Osteoblast (primary cell): ENCODE results near the gene CP. TPM values are rescaled to one million over a fixed set of nuclear protein-coding genes. Genes with fewer than 3 reads are reported as not detected.

Source experiments
- DNase-seq: peaks from one replicate; pipeline ENCODE4 v3.0.0; 2011; ENCODE audit warnings: low spot score, mixed read lengths; ENCODE audit not compliant: insufficient read length; ENCODE audit errors: missing footprints
- H2AFZ ChIP-seq: 2 replicates; pipeline ENCODE4 v1.6.0; 2011; ENCODE audit warnings: mild to moderate bottlenecking, low read length
- H3K27ac ChIP-seq: 2 replicates; pipeline ENCODE4 v1.5.1; 2011; ENCODE audit warnings: mild to moderate bottlenecking, low read depth, low read length, moderate library complexity
- H3K27me3 ChIP-seq: 2 replicates; pipeline ENCODE4 v1.6.0; 2012; ENCODE audit warnings: mild to moderate bottlenecking, control low read depth, inconsistent platforms, low read length, moderate library complexity; ENCODE audit not compliant: insufficient read depth
- H3K36me3 ChIP-seq: 2 replicates; pipeline ENCODE4 v1.5.1; 2011; ENCODE audit warnings: mild to moderate bottlenecking, low read length, control low read depth, moderate library complexity; ENCODE audit not compliant: insufficient read depth
- H3K4me1 ChIP-seq: 2 replicates; pipeline ENCODE4 v1.5.1; 2011; ENCODE audit warnings: mild to moderate bottlenecking, low read length, control low read depth, moderate library complexity; ENCODE audit not compliant: insufficient read depth
- H3K4me2 ChIP-seq: 2 replicates; pipeline ENCODE4 v1.6.0; 2011; ENCODE audit warnings: mild to moderate bottlenecking, low read length; ENCODE audit not compliant: insufficient read depth
- H3K4me3 ChIP-seq: fragments of 200-600 bp; sonication (generic); 3 replicates; pipeline ENCODE4 v1.5.1; 2012; ENCODE audit warnings: mild to moderate bottlenecking, low read length, inconsistent platforms; ENCODE audit not compliant: insufficient read depth
- H3K79me2 ChIP-seq: 2 replicates; pipeline ENCODE4 v1.6.0; 2012; ENCODE audit warnings: mild to moderate bottlenecking, low read length, control low read depth, inconsistent platforms; ENCODE audit not compliant: insufficient read depth
- H3K9me3 ChIP-seq: 2 replicates; pipeline ENCODE4 v1.5.1; 2011; ENCODE audit warnings: low read depth, low read length, control low read depth
- H4K20me1 ChIP-seq: 2 replicates; pipeline ENCODE4 v1.6.0; 2012; ENCODE audit warnings: mild to moderate bottlenecking, low read length, control low read depth; ENCODE audit not compliant: insufficient read depth
- total RNA-seq: library from RNA; depleted of rRNA; stranded (reverse); fragments of >200 nt; gene quantifications from 2 replicates; pipeline ENCODE4 v1.2.3, GENCODE V29; 2012
- TF ChIP-seq, protein P1 (sequence below): IDR thresholded peaks from 2 replicates; pipeline ENCODE4 v1.5.1; 2011; ENCODE audit warnings: mild to moderate bottlenecking, low read depth, low read length, moderate library complexity; ENCODE audit errors: extremely low read depth

Gene CP
- total RNA-seq, 1 donor, result 1.4 TPM

DNA sequence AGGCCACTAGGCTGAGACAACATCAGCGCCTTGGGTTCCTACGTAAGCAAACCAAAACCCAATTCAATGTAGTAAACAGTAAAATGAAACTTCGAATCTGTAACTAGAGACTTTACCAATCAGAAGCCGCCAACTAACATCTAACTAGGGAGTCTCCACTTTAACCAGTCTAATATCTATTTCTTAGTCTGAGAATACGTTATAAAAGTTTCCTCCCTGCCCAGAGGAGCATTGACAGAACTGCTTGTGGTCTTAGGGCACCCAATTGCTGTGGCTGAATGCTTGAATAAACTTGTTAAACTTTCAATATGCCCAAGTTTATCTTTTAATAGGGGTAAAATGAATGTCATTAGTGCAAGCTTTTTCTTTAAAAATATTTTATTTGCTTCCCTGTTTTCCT, 4.3 kb downstream of the CP start:
- no peaks in the 10 kb centered on the region for H3K36me3 ChIP-seq
- H2AFZ ChIP-seq, result no peak overlapping the region
- no peak overlapping the region for H3K4me3 ChIP-seq
- no peaks in the 10 kb centered on the region for H3K9me3 ChIP-seq
- no peak for DNase-seq
- no peak overlapping the region for H3K4me2 ChIP-seq
- H3K79me2 ChIP-seq, result no peaks in the 10 kb centered on the region
- H3K4me1 ChIP-seq, result no peaks in the 10 kb centered on the region
- H3K27me3 ChIP-seq, result no peaks in the 10 kb centered on the region
- H3K27ac ChIP-seq, result no peak overlapping the region
- TF ChIP-seq, protein P1, sequence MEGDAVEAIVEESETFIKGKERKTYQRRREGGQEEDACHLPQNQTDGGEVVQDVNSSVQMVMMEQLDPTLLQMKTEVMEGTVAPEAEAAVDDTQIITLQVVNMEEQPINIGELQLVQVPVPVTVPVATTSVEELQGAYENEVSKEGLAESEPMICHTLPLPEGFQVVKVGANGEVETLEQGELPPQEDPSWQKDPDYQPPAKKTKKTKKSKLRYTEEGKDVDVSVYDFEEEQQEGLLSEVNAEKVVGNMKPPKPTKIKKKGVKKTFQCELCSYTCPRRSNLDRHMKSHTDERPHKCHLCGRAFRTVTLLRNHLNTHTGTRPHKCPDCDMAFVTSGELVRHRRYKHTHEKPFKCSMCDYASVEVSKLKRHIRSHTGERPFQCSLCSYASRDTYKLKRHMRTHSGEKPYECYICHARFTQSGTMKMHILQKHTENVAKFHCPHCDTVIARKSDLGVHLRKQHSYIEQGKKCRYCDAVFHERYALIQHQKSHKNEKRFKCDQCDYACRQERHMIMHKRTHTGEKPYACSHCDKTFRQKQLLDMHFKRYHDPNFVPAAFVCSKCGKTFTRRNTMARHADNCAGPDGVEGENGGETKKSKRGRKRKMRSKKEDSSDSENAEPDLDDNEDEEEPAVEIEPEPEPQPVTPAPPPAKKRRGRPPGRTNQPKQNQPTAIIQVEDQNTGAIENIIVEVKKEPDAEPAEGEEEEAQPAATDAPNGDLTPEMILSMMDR, result no peak
- no peaks in the 10 kb centered on the region for H4K20me1 ChIP-seq

DNA sequence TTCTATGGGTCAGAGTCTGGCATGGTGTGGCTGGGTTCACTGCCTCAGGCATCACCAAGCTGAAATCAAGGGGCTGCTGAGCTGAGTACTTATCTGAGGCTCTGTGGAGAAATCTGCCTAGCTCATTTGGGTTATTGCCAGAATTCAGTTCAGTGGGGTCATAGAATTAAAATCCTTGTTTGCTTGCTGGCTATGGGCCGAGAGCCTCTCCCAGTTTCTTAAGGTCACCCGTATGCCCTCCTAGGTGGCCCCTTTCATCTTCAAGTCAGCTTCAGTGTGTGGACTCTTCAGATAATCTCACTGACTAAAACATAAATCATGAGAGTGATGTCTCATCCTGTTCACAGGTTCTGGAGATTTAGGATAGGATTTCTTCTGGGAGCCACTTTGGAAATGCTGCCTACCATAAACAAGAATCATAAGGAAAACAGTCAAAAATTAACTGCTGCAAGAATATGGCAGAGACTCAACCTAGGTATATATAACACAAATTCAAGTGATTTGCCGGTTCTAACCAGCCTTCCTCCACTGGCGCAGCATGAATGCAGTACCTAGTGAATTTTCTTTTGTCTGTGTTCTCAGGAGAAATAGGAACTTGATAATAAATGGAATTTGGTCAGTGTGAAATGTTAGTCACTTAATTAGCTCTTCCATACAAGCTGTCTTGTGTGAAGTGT, 5.3 kb downstream of the CP start:
- Histone ChIP-seq H2AFZ (no peak overlapping the region), H3K4me3 (no peak overlapping the region), H3K36me3 (no peaks in the 10 kb centered on the region), H3K27me3 (no peaks in the 10 kb centered on the region), H3K79me2 (no peaks in the 10 kb centered on the region), H3K4me2 (no peak overlapping the region), H3K27ac (no peak overlapping the region), H4K20me1 (no peaks in the 10 kb centered on the region), H3K9me3 (no peaks in the 10 kb centered on the region), H3K4me1 (no peaks in the 10 kb centered on the region)
- TF ChIP-seq, protein P1, result no peak
- DNase-seq, result no peak

DNA sequence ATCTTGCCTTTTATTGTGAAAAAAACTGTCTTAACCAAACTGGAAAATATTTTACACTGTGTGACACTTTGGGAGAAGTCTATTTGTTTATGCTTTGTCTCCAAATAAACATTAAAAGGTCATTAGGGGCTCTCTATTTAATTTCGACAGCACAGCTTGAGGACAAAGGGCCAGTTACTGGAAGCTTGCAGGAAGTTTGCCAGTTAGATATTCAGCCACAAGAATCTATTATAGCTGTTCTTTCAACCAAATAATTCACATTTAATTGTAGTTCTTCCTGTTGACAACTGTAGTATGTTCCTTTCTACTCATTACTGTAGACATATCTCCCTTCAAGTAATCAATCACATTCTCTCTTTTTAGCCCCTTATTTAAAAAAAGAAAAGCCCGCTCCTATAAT, 6.1 kb downstream of the CP start:
- Histone ChIP-seq H4K20me1 (no peaks in the 10 kb centered on the region), H3K79me2 (no peaks in the 10 kb centered on the region), H3K4me1 (no peaks in the 10 kb centered on the region), H3K27me3 (no peaks in the 10 kb centered on the region), H3K4me3 (no peak overlapping the region), H3K27ac (no peak overlapping the region), H2AFZ (no peak overlapping the region), H3K36me3 (no peaks in the 10 kb centered on the region), H3K4me2 (no peak overlapping the region), H3K9me3 (no peaks in the 10 kb centered on the region)
- TF ChIP-seq, protein P1, result no peak
- peak; percentile 10 for DNase-seq

DNA sequence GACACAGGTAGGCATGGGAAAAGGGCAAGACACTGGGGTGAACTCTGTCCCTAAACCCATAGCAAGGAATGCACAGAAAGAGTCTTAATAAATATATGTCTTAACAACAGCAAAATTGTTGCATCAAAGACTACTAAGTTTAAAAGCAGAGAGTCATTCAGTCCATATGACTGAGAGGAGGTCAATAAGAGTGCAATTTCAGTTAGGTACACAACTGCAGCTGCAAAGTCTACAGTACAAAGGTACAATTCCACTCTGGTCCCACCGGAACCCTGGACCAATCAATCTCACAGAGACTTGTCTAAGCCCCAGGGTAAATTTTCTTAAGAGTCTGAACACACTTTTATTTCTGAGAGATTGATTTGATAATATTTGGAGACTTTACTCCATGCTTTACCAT, 6.9 kb downstream of the CP start:
- H3K4me2 ChIP-seq, result no peak overlapping the region
- H4K20me1 ChIP-seq, result no peaks in the 10 kb centered on the region
- no peaks in the 10 kb centered on the region for H3K36me3 ChIP-seq
- H3K27ac ChIP-seq, result no peak overlapping the region
- no peaks in the 10 kb centered on the region for H3K79me2 ChIP-seq
- no peaks in the 10 kb centered on the region for H3K27me3 ChIP-seq
- no peak overlapping the region for H3K4me3 ChIP-seq
- TF ChIP-seq, protein P1, result no peak
- no peaks in the 10 kb centered on the region for H3K9me3 ChIP-seq
- H3K4me1 ChIP-seq, result no peaks in the 10 kb centered on the region
- peak; percentile 22 for DNase-seq
- H2AFZ ChIP-seq, result no peak overlapping the region
